DLD1 (cell line): Measurements from ENCODE around the gene ATXN2.
"Not testable (repeated sequence)": the region's sequence is repeated elsewhere in the genome, so short reads cannot be mapped to it uniquely, and the experiment has no call there.

Source experiments
- in situ Hi-C: cut with HindIII; loops from 2 replicates; pipeline ENCODE4 v1.10.0; 2017; ENCODE audit warnings: low sequenced_read_pairs

ATXN2 gene

GRCh38 chr12:111578276-111578970 lies 20.7 kb downstream of the ATXN2 start:
- in situ Hi-C loops, result no loop called here

GRCh38 chr12:111574797-111575443 lies 24.2 kb downstream of the ATXN2 start:
- in situ Hi-C loops, result no loop called here

GRCh38 chr12:111573476-111573875 lies 25.6 kb downstream of the ATXN2 start:
- in situ Hi-C loops, result no loop called here

GRCh38 chr12:111570084-111570961 lies 28.8 kb downstream of the ATXN2 start:
- in situ Hi-C loops, result no loop called here

GRCh38 chr12:111569363-111570083 lies 29.6 kb downstream of the ATXN2 start:
- in situ Hi-C loops, result no loop called here

- in situ Hi-C loops, result not testable (repeated sequence)
Observed at GRCh38 chr12:111560844-111561243, 38.3 kb downstream of the ATXN2 start.

GRCh38 chr12:111558107-111558376 lies 41.1 kb downstream of the ATXN2 start:
- in situ Hi-C loops, result no loop called here

GRCh38 chr12:111557271-111558106 lies 41.6 kb downstream of the ATXN2 start:
- in situ Hi-C loops, result no loop called here

GRCh38 chr12:111556676-111557075 lies 42.4 kb downstream of the ATXN2 start:
- in situ Hi-C loops, result no loop called here

- in situ Hi-C loops, result not testable (repeated sequence)
Observed at GRCh38 chr12:111555313-111555712, 43.8 kb downstream of the ATXN2 start.

GRCh38 chr12:111546758-111547383 lies 52.2 kb downstream of the ATXN2 start:
- in situ Hi-C loops, result no loop called here

GRCh38 chr12:111546171-111546570 lies 52.9 kb downstream of the ATXN2 start:
- in situ Hi-C loops, result no loop called here

- in situ Hi-C loops, result no loop called here
Observed at GRCh38 chr12:111544032-111544431, 55.1 kb downstream of the ATXN2 start.

GRCh38 chr12:111532751-111533150 lies 66.4 kb downstream of the ATXN2 start:
- in situ Hi-C loops, result no loop called here

- in situ Hi-C loops, result no loop called here
Observed at GRCh38 chr12:111529424-111530368, 69.4 kb downstream of the ATXN2 start.

- in situ Hi-C loops, result no loop called here
Observed at GRCh38 chr12:111523587-111524167, 75.4 kb downstream of the ATXN2 start.

- in situ Hi-C loops, result no loop called here
Observed at GRCh38 chr12:111521801-111522200, 77.3 kb downstream of the ATXN2 start.

- in situ Hi-C loops, result no loop called here
Observed at GRCh38 chr12:111519937-111520336, 79.2 kb downstream of the ATXN2 start.
